PC-9 (cell line): ENCODE results near the gene GPATCH3. TPM values are rescaled to one million over a fixed set of nuclear protein-coding genes. Genes with fewer than 3 reads are reported as not detected.

Experiments
- BruUV-seq: library from RNA; stranded (reverse); fragments of 400-500 nt; replicated peaks from 2 replicates; lab custom pipeline; 2021; lab: Mats Ljungman, UMichigan
- CTCF ChIA-PET: fragments of 300-600 bp; sonication (Branson Sonifier 250); formaldehyde crosslinking; loops from one replicate; lab custom pipeline; 2022; ENCODE audit warnings: antibody characterized with exemption; lab: Charles Lee
- POLR2A ChIA-PET: fragments of 300-600 bp; sonication (Branson Sonifier 250); formaldehyde crosslinking; loops from one replicate; lab custom pipeline; 2022; ENCODE audit warnings: antibody characterized with exemption; ENCODE audit not compliant: unreplicated experiment; lab: Charles Lee
- DNase-seq, 2 experiments: peaks; one replicate each; pipeline versions ENCODE4 v3.0.0 to v3.0.0-alpha.2; 2015 to 2022; ENCODE audit warnings: mixed read lengths in 1 of 2
- H2AFZ ChIP-seq: fragments of 200-600 bp; sonication (generic); 2 replicates; pipeline ENCODE4 v1.8.1; 2017; ENCODE audit warnings: antibody characterized with exemption
- H3F3A ChIP-seq: fragments of 200-600 bp; sonication (generic); 2 replicates; pipeline ENCODE4 v1.8.1; 2017; ENCODE audit warnings: antibody characterized with exemption, mild to moderate bottlenecking, low read depth; ENCODE audit not compliant: insufficient read depth
- H3K27ac ChIP-seq: fragments of 200-600 bp; sonication (generic); 2 replicates; pipeline ENCODE4 v1.6.1; 2016; ENCODE audit warnings: mixed run types
- H3K27me3 ChIP-seq: fragments of 200-600 bp; sonication (generic); 2 replicates; pipeline ENCODE4 v1.6.1; 2016; ENCODE audit warnings: low read depth, mixed run types; ENCODE audit not compliant: insufficient read depth
- H3K36me3 ChIP-seq: fragments of 200-600 bp; sonication (generic); 2 replicates; pipeline ENCODE4 v1.6.1; 2016; ENCODE audit warnings: low read depth, mixed run types
- H3K4me1 ChIP-seq: fragments of 200-600 bp; sonication (generic); replicated peaks from 2 replicates; pipeline ENCODE4 v1.6.1; 2016; ENCODE audit warnings: mixed run types; ENCODE audit not compliant: insufficient read depth
- H3K4me2 ChIP-seq: fragments of 200-600 bp; sonication (generic); 2 replicates; pipeline ENCODE4 v1.6.1; 2017; ENCODE audit warnings: mixed run types
- H3K4me3 ChIP-seq: fragments of 200-600 bp; sonication (generic); 2 replicates; pipeline ENCODE4 v1.6.1; 2016; ENCODE audit warnings: mixed run types
- H3K79me2 ChIP-seq: fragments of 200-600 bp; sonication (generic); 2 replicates; pipeline ENCODE4 v1.6.1; 2017; ENCODE audit warnings: low read depth, mixed run types
- H3K9me2 ChIP-seq: fragments of 200-600 bp; sonication (generic); 2 replicates; pipeline ENCODE4 v1.8.1; 2017; ENCODE audit warnings: mild to moderate bottlenecking; ENCODE audit not compliant: insufficient read depth
- H3K9me3 ChIP-seq: fragments of 200-600 bp; sonication (generic); 2 replicates; pipeline ENCODE4 v1.8.1; 2016; ENCODE audit warnings: low read depth; ENCODE audit not compliant: insufficient read depth
- H4K20me1 ChIP-seq: fragments of 200-600 bp; sonication (generic); 2 replicates; pipeline ENCODE4 v1.8.1; 2017; ENCODE audit not compliant: insufficient read depth
- CTCF ChIP-seq: fragments of 200-600 bp; sonication (generic); conservative IDR thresholded peaks from 2 replicates; pipeline ENCODE4 v1.6.1; 2017; ENCODE audit warnings: mixed run types, antibody characterized with exemption, mild to moderate bottlenecking, moderate library complexity
- EZH2 ChIP-seq: fragments of 200-600 bp; sonication (generic); IDR thresholded peaks from 2 replicates; pipeline ENCODE4 v1.8.0; 2017; ENCODE audit warnings: antibody characterized with exemption, low read depth
- intact Hi-C: fragments of 100-400 bp; cut with micrococcal nuclease; formaldehyde crosslinking; loops from one replicate; pipeline ENCODE4 v1.10.0; 2022; ENCODE audit not compliant: unreplicated experiment
- total RNA-seq: library from RNA; stranded (reverse); gene quantifications from 2 replicates; pipeline ENCODE4 v1.2.3, GENCODE V29; 2021

Gene GPATCH3
- total RNA-seq, 1 experiment from 2014 or later: 13.1 TPM

DNA sequence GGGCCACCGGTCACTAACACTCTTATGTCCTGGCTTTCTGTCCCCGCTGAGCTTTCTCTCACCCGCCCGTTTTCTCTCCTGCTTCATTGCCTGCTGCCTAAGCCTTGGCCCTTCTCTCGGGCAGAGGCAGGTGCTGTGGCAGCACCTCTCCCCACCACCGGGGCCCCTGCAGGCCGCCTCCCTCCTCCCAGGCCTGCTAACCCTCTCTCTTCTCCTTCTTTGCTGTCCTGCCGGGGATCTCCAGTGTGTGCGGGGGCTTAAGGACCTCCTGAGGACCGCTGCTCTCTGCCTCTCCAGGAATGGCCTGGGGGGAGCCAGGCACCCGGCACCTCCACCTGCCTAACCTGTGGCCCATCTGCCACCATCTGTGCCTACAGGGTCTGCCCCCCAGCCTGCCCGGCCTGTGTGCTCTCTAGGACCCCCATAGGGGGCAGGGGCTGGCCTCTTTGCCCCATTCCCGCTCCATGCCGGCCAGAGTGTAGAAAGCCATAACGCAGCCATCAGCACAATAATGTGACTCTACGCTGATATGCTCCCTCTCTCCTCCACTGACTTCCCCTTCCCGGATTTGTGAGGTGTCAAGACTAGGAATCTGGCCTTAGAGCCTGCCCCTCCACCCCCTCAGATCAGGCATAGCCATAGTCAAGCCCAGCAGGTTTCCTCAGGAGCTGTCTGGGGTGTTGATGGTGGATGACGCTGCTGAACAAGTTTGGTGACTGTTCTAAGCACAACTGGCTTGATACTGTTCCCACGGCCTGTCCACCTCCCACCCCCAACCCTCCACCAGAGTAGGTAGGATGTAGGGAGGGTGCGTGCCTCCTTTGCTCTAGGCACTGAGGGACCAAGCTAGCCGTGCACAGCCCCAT, 43.4 kb downstream of the GPATCH3 start:
- H3F3A ChIP-seq: peaks cover 50% of the 10 kb centered on the region
- ChIA-PET POLR2A (interaction anchor here (0.5 to 0.6 kb wide), 2 partner anchors 7 to 68 kb away, joined by 3 read pairs; no protein-coding TSS in a partner anchor), CTCF (interaction anchor here (0.6 kb wide), 1 partner anchor 45 kb away, joined by 3 read pairs; no protein-coding TSS in a partner anchor)
- peak overlapping the region; percentile 73 for H3K27ac ChIP-seq
- TF ChIP-seq EZH2 (no peak), CTCF (no peak)
- no peaks in the 10 kb centered on the region for H4K20me1 ChIP-seq
- H3K4me3 ChIP-seq: no peak overlapping the region
- no peaks in the 10 kb centered on the region for H3K9me3 ChIP-seq
- intact Hi-C loops: no loop called here
- H3K9me2 ChIP-seq: no peaks in the 10 kb centered on the region
- H3K4me2 ChIP-seq: no peak overlapping the region
- no peaks in the 10 kb centered on the region for H3K36me3 ChIP-seq
- H3K27me3 ChIP-seq: no peaks in the 10 kb centered on the region
- no peak overlapping the region for H2AFZ ChIP-seq
- H3K79me2 ChIP-seq: no peaks in the 10 kb centered on the region
- BruUV-seq: no TSS peak
- peak; percentile 76 to 77 for DNase-seq
- H3K4me1 ChIP-seq: peaks cover 79% of the 10 kb centered on the region

DNA sequence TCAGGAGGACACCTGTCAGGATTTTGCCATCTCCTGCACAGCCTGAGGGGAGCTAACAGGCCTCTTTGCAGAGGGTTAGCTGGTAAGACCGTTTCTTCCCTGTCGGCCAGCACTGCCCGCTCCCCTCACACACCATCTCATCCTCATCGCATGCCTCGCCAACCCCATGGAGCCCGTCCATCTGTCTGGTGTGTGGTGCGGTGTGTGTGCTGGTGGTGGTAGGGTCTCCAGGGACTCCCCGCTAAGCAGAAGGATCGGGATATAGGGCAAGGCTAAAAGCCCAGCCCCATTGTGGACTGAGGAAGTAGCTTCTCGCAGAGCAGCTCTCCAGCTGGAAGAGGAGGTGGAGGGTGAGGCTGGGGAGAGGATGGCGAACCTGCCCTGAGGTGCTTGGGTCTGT, 44.1 kb downstream of the GPATCH3 start:
- Histone ChIP-seq H3K4me2 (no peak overlapping the region), H3K27ac (no peak overlapping the region), H3K4me3 (no peak overlapping the region), H3K9me2 (no peaks in the 10 kb centered on the region), H3K27me3 (no peaks in the 10 kb centered on the region), H3K79me2 (no peaks in the 10 kb centered on the region), H2AFZ (no peak overlapping the region), H4K20me1 (no peaks in the 10 kb centered on the region), H3F3A (peaks cover 46% of the 10 kb centered on the region), H3K36me3 (no peaks in the 10 kb centered on the region), H3K9me3 (no peaks in the 10 kb centered on the region), H3K4me1 (peaks cover 73% of the 10 kb centered on the region)
- ChIA-PET CTCF (no interaction called here), POLR2A (interaction anchor here (0.8 kb wide), 1 partner anchor 130 kb away, joined by 6 read pairs; no protein-coding TSS in a partner anchor)
- BruUV-seq: no TSS peak
- no peak for DNase-seq
- TF ChIP-seq EZH2: no peak
- no peak for TF ChIP-seq CTCF
- intact Hi-C loops: no loop called here

DNA sequence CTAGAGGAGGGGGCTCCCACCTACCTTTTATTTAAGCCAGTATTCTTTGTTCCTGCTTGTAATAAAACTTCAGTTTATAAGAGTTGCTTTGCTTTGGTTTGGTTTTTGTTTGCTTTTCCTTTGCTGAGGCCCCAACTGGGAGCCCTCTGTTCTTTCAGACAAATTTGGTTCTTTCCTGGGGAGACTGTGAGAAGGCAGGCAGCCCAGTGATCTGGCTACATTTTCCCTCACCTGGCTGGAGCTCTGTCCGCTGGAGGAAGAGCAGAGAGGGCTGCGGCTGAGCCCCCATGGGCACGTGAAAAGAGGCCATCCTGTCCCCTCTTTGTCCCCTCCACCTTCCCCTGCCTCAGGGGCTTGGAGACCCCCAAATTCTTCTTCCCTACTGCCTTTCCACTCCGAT, 44.6 kb downstream of the GPATCH3 start:
- intact Hi-C loops: no loop called here
- H3K79me2 ChIP-seq: no peaks in the 10 kb centered on the region
- no TSS peak for BruUV-seq
- no peak overlapping the region for H3K27ac ChIP-seq
- peaks cover 40% of the 10 kb centered on the region for H3F3A ChIP-seq
- H3K27me3 ChIP-seq: no peaks in the 10 kb centered on the region
- H4K20me1 ChIP-seq: no peaks in the 10 kb centered on the region
- H3K4me2 ChIP-seq: no peak overlapping the region
- no peaks in the 10 kb centered on the region for H3K9me2 ChIP-seq
- no peaks in the 10 kb centered on the region for H3K36me3 ChIP-seq
- no peak overlapping the region for H3K4me3 ChIP-seq
- no peak overlapping the region for H2AFZ ChIP-seq
- H3K4me1 ChIP-seq: peaks cover 67% of the 10 kb centered on the region
- H3K9me3 ChIP-seq: no peaks in the 10 kb centered on the region
- CTCF ChIA-PET: no interaction called here
- POLR2A ChIA-PET: interaction anchor here (0.8 kb wide), 1 partner anchor 131 kb away, joined by 6 read pairs; no protein-coding TSS in a partner anchor
- TF ChIP-seq EZH2 (no peak), CTCF (no peak)
- no peak for DNase-seq
